Caco-2 (cell line): ENCODE results near the gene SPAG4. TPM values are rescaled to one million over a fixed set of nuclear protein-coding genes. Genes with fewer than 3 reads are reported as not detected.
A peak's percentile ranks its signal among the peaks of the same experiment; 100 is the strongest.

Experiments used
- BruUV-seq: library from RNA; stranded (reverse); fragments of 400-500 nt; replicated peaks from 2 replicates; lab custom pipeline; 2021; lab: Mats Ljungman, UMichigan
- CTCF ChIA-PET: fragments of 300-600 bp; sonication (Branson Sonifier 250); formaldehyde crosslinking; loops from one replicate; lab custom pipeline; 2022; ENCODE audit warnings: antibody characterized with exemption; lab: Charles Lee
- POLR2A ChIA-PET: fragments of 300-600 bp; sonication (Branson Sonifier 250); formaldehyde crosslinking; loops from one replicate; lab custom pipeline; 2022; ENCODE audit warnings: antibody characterized with exemption; lab: Charles Lee
- DNase-seq, 2 experiments: peaks; one replicate each; pipeline versions ENCODE4 v3.0.0 to v3.0.0-alpha.2; 2020 to 2022
- H3K27me3 ChIP-seq: replicated peaks from 2 replicates; pipeline ENCODE4 v1.6.0; 2011; ENCODE audit warnings: low read length; ENCODE audit not compliant: control insufficient read depth, insufficient read depth
- H3K36me3 ChIP-seq: 2 replicates; pipeline ENCODE4 v1.5.1; 2011; ENCODE audit warnings: low read length; ENCODE audit not compliant: control insufficient read depth, insufficient read depth
- H3K4me1 ChIP-seq: fragments of 250-450 bp; sonication (Bioruptor Pico); 2 replicates; pipeline ENCODE4 v1.5.1; 2020; ENCODE audit warnings: mild to moderate bottlenecking
- H3K4me3 ChIP-seq: 2 replicates; pipeline ENCODE4 v1.5.1; 2011; ENCODE audit warnings: low read depth, mild to moderate bottlenecking, control low read depth, low read length
- H3K9me3 ChIP-seq: fragments of 250-450 bp; sonication (Bioruptor Pico); 2 replicates; pipeline ENCODE4 v1.5.1; 2020; ENCODE audit warnings: mild to moderate bottlenecking, moderate library complexity
- H3K27ac Mint-ChIP-seq: one replicate; pipeline ENCODE4 v1.8.0; 2022; ENCODE audit warnings: mixed read lengths; ENCODE audit not compliant: unreplicated experiment
- H3K27me3 Mint-ChIP-seq: one replicate; pipeline ENCODE4 v1.8.0; 2022; ENCODE audit warnings: mixed read lengths; ENCODE audit not compliant: insufficient read depth, unreplicated experiment
- H3K36me3 Mint-ChIP-seq: one replicate; pipeline ENCODE4 v1.8.0; 2022; ENCODE audit warnings: mild to moderate bottlenecking, mixed read lengths; ENCODE audit not compliant: insufficient read depth, unreplicated experiment
- H3K4me1 Mint-ChIP-seq: one replicate; pipeline ENCODE4 v1.8.0; 2022; ENCODE audit warnings: low read depth, mixed read lengths; ENCODE audit not compliant: unreplicated experiment
- H3K4me3 Mint-ChIP-seq: one replicate; pipeline ENCODE4 v1.8.0; 2022; ENCODE audit warnings: mild to moderate bottlenecking, moderate library complexity, mixed read lengths; ENCODE audit not compliant: unreplicated experiment
- H3K9me3 Mint-ChIP-seq: one replicate; pipeline ENCODE4 v1.8.0; 2022; ENCODE audit warnings: mixed read lengths; ENCODE audit not compliant: unreplicated experiment
- intact Hi-C: fragments of 100-400 bp; cut with micrococcal nuclease; formaldehyde crosslinking; loops from one replicate; pipeline ENCODE4 v1.10.0; 2022; ENCODE audit not compliant: unreplicated experiment
- total RNA-seq: library from RNA; stranded (reverse); gene quantifications from 2 replicates; pipeline ENCODE4 v1.2.3, GENCODE V29; 2022
- TF ChIP-seq, protein P1 (sequence below), 2 experiments: fragments of 200-600 bp in 1 of 2; IDR thresholded peaks; 1 replicate in 1 of 2; 2 replicates in 1 of 2; pipeline versions ENCODE4 v1.5.1 to v1.8.0; 2011 to 2022; ENCODE audit warnings: antibody characterized with exemption in 1 of 2, control low read depth in 1 of 2, inconsistent platforms in 1 of 2, low read depth in 1 of 2, low read length in 1 of 2, mild to moderate bottlenecking in 1 of 2, moderate library complexity in 1 of 2; ENCODE audit not compliant: insufficient read depth in 1 of 2, severe bottlenecking in 1 of 2, unreplicated experiment in 1 of 2

The SPAG4 gene
- total RNA-seq, 1 experiment from 2014 or later: 5.4 TPM

DNA sequence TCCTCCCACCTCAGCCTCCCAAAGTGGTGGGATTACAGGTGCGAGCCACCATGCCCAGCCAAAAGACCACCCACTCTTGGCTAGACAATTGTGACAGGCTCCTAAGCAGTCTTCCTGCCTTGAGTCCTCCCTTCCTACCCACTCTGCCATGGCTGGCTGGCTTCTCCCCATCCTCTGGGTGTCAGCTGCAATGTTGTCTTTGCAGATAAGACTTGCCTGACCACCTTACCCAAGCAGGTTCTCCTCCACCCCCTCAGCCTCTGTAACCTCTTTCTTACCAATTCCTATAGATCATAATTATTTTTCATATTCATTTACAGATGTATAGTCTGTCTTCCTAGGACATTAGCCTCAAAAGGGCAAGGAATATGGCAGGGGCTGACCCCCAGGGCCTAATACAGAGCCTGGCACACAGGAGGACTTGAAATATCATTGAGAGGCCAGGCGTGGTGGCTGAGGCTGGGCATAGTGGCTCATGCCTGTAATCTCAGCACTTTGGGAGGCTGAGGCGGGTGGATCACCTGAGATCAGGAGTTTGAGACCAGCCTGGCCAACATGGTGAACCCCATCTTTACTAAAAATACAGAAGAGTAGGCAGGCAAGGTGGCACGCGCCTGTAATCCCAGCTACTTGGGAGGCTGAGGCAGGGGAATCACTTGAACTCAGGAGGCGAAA, 28.7 kb upstream of the SPAG4 start:
- H3K27me3 Mint-ChIP-seq: no peaks in the 10 kb centered on the region
- Histone ChIP-seq H3K9me3 (no peaks in the 10 kb centered on the region), H3K36me3 (no peaks in the 10 kb centered on the region), H3K4me1 (no peaks in the 10 kb centered on the region), H3K27me3 (no peaks in the 10 kb centered on the region), H3K4me3 (no peak overlapping the region)
- H3K27ac Mint-ChIP-seq: no peak overlapping the region
- DNase-seq: peak in 1 of 2 experiments; percentile 37
- H3K4me1 Mint-ChIP-seq: no peaks in the 10 kb centered on the region
- intact Hi-C loops: no loop called here
- CTCF ChIA-PET: no interaction called here
- no peaks in the 10 kb centered on the region for H3K36me3 Mint-ChIP-seq
- POLR2A ChIA-PET: no interaction called here
- TF ChIP-seq, protein P1, sequence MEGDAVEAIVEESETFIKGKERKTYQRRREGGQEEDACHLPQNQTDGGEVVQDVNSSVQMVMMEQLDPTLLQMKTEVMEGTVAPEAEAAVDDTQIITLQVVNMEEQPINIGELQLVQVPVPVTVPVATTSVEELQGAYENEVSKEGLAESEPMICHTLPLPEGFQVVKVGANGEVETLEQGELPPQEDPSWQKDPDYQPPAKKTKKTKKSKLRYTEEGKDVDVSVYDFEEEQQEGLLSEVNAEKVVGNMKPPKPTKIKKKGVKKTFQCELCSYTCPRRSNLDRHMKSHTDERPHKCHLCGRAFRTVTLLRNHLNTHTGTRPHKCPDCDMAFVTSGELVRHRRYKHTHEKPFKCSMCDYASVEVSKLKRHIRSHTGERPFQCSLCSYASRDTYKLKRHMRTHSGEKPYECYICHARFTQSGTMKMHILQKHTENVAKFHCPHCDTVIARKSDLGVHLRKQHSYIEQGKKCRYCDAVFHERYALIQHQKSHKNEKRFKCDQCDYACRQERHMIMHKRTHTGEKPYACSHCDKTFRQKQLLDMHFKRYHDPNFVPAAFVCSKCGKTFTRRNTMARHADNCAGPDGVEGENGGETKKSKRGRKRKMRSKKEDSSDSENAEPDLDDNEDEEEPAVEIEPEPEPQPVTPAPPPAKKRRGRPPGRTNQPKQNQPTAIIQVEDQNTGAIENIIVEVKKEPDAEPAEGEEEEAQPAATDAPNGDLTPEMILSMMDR (IDR thresholded peaks at IDR 0.05; ENCODE audit: insufficient read depth in 1 of 2, low read depth in 1 of 2, low read length in 1 of 2, severe bottlenecking in 1 of 2, unreplicated experiment in 1 of 2): no peak
- no peaks in the 10 kb centered on the region for H3K9me3 Mint-ChIP-seq
- H3K4me3 Mint-ChIP-seq: no peak overlapping the region
- BruUV-seq: no TSS peak

DNA sequence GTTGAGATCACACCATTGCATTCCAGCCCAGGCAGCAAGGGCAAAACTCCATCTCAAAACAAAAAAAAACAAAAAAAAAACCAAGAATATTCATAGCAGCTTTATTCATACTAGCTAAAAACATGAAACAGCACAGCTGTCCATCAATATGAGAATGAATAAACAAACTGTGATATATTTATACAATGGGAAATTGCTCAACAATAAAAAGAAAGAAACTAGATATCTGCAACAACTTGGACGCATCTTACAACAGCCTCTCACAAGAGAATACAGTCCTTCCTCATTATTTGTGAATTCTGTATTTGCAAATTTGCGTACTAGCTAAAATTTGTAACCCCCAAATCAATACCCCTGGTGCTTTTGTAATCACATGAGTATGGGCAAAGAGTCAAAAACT, 28.2 kb upstream of the SPAG4 start:
- intact Hi-C loops: no loop called here
- Mint-ChIP-seq H3K4me1 (no peaks in the 10 kb centered on the region), H3K36me3 (no peaks in the 10 kb centered on the region), H3K9me3 (no peaks in the 10 kb centered on the region), H3K27me3 (no peaks in the 10 kb centered on the region), H3K27ac (no peak overlapping the region), H3K4me3 (no peak overlapping the region)
- POLR2A ChIA-PET: no interaction called here
- DNase-seq: no peak
- Histone ChIP-seq H3K9me3 (no peaks in the 10 kb centered on the region), H3K4me1 (no peaks in the 10 kb centered on the region), H3K4me3 (no peak overlapping the region), H3K27me3 (no peaks in the 10 kb centered on the region), H3K36me3 (no peaks in the 10 kb centered on the region)
- CTCF ChIA-PET: no interaction called here
- BruUV-seq: no TSS peak
- TF ChIP-seq, protein P1 (IDR thresholded peaks at IDR 0.05; ENCODE audit: insufficient read depth in 1 of 2, low read depth in 1 of 2, low read length in 1 of 2, severe bottlenecking in 1 of 2, unreplicated experiment in 1 of 2): no peak

DNA sequence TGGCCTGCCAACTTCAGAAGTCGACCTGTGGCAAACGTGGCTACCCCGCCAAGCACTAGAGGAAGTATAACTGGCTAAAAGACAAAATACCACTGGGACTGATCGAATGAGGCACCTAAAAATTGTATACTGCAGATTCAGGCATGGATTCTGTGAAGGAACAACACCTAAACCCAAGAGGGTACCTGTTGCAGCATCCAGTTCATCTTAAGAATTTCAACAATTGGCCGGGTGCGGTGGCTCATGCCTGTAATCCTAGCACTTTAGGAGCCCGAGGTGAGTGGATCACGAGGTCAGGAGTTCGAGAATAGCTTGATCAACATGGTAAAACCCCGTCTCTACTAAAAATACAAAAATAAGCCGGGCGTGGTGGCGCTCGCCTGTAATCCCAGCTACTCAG, 27.2 kb upstream of the SPAG4 start:
- no peak overlapping the region for H3K4me3 Mint-ChIP-seq
- TF ChIP-seq, protein P1 (IDR thresholded peaks at IDR 0.05; ENCODE audit: insufficient read depth in 1 of 2, low read depth in 1 of 2, low read length in 1 of 2, severe bottlenecking in 1 of 2, unreplicated experiment in 1 of 2): no peak
- CTCF ChIA-PET: no interaction called here
- no peaks in the 10 kb centered on the region for H3K27me3 Mint-ChIP-seq
- POLR2A ChIA-PET: no interaction called here
- no peak overlapping the region for H3K27ac Mint-ChIP-seq
- intact Hi-C loops: no loop called here
- H3K36me3 Mint-ChIP-seq: no peaks in the 10 kb centered on the region
- no peaks in the 10 kb centered on the region for H3K4me1 ChIP-seq
- H3K4me1 Mint-ChIP-seq: no peaks in the 10 kb centered on the region
- H3K9me3 Mint-ChIP-seq: no peaks in the 10 kb centered on the region
- no peak overlapping the region for H3K4me3 ChIP-seq
- no peak for DNase-seq
- no peaks in the 10 kb centered on the region for H3K9me3 ChIP-seq
- H3K27me3 ChIP-seq: no peaks in the 10 kb centered on the region
- no TSS peak for BruUV-seq
- no peaks in the 10 kb centered on the region for H3K36me3 ChIP-seq
